Transverse colon (tissue), 1 donor: ENCODE data around the gene YDJC.

Experiments
- EP300 ChIP-seq: sonication (generic); formaldehyde crosslinking; IDR thresholded peaks from one replicate; pipeline ENCODE4 v1.6.1; 2017; ENCODE audit warnings: antibody characterized with exemption, low read depth
- POLR2A ChIP-seq: fragments of 450-650 bp; IDR thresholded peaks from one replicate; pipeline ENCODE4 v1.6.1; 2016; ENCODE audit warnings: antibody characterized with exemption, mild to moderate bottlenecking, moderate library complexity

DNA sequence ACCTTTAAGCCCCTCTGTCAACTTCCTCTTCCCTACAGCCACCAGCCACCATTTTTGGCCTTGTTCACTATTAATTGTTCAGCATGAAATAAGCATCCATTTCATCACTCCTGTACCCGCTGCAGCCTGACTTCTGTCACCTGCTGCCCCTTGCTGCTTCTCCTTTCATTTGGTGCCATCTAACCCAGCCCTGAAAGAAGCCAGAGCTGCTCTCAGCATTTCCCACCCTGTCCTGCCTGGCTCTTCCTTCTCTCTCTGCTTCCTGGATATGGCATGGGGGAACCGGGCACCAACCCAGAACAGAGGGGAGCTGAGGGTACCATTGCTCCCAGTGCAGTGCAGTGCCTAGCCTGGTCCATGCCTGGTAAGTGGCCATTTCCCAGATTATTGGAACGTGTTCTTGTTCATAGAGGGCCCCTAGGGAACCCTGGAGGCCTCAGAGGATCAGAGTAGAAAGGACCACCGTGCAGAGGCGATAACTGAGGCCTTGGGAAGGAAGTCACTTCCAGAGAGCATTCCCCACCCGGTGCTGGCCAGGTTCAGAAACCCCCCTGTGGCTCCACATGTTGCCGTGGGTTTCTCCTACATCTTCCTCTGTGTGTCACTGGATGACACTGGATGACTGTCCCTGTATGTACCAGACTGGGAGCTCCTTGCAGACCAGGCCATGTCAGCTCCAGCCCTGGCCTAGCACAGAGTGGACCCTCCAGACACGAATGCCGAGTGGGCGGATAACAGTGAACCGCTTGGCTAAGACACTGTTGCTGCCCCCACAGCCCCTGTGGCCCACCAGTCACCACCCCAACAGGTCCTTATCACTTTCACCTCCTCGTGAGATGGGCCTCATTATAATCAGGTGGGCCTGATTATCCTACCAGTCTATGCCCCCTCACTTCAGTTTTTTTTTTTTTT lies 4.7 kb downstream of the YDJC start:
- no peak for TF ChIP-seq EP300
- no peak for TF ChIP-seq POLR2A
